Fibroblast of lung (primary cell): Measurements from ENCODE around the gene CDC14B.

ENCODE experiments used
- CTCF ChIP-seq, 2 donors: IDR thresholded peaks in 1 of 2; conservative IDR thresholded peaks in 1 of 2; 1 replicate in 1 of 2; 2 replicates in 1 of 2; pipeline ENCODE4 v1.5.1; 2011 to 2012; ENCODE audit warnings: low read length in 2 of 2, control low read depth in 1 of 2, inconsistent platforms in 1 of 2, low read depth in 1 of 2, mild to moderate bottlenecking in 1 of 2
- EZH2 ChIP-seq: IDR thresholded peaks from 2 replicates; pipeline ENCODE4 v1.5.1; 2012; ENCODE audit warnings: low read length, control low read depth, mild to moderate bottlenecking; ENCODE audit errors: missing control alignments

- TF ChIP-seq CTCF (conservative IDR thresholded peaks at IDR 0.05 in 1 of 2, IDR thresholded peaks at IDR 0.05 in 1 of 2; ENCODE audit: low read depth in 1 of 2, low read length in 2 of 2) (no peak), EZH2 (no peak)
Observed at GRCh38 chr9:96513622-96514021, 106.0 kb downstream of the CDC14B start.
